Tibial artery (tissue), 4 donors: ENCODE data around the gene SARDH.
A peak's percentile ranks its signal among the peaks of the same experiment; 100 is the strongest.

Source experiments
- DNase-seq, 2 donors: peaks; one replicate each; pipeline ENCODE4 v3.0.0-alpha.2; 2019
- H3K27ac ChIP-seq, 2 donors: fragments of 200-600 bp; sonication (generic) in 1 of 2; 1 replicate in 1 of 2; 2 replicates in 1 of 2; pipeline ENCODE4 v1.5.1; 2018 to 2019; ENCODE audit warnings: mild to moderate bottlenecking in 1 of 2
- H3K27me3 ChIP-seq, 2 donors: fragments of 200-600 bp; sonication (generic) in 1 of 2; one replicate each; pipeline versions ENCODE4 v1.5.1 to v1.6.0; 2016 to 2019
- H3K36me3 ChIP-seq, 3 donors: fragments of 200-600 bp; sonication (generic) in 2 of 3; one replicate each; pipeline ENCODE4 v1.5.1; 2016 to 2019; ENCODE audit warnings: mild to moderate bottlenecking in 2 of 3
- H3K4me1 ChIP-seq, 4 donors: fragments of 200-600 bp; sonication (generic) in 2 of 4; 1 replicate in 3 of 4; 2 replicates in 1 of 4; pipeline ENCODE4 v1.5.1; 2016 to 2019
- H3K4me3 ChIP-seq, 2 donors: fragments of 200-600 bp; sonication (generic) in 1 of 2; 1 replicate in 1 of 2; 2 replicates in 1 of 2; pipeline ENCODE4 v1.5.1; 2018 to 2019; ENCODE audit warnings: mild to moderate bottlenecking in 2 of 2
- H3K9me3 ChIP-seq, 3 donors: fragments of 200-600 bp; sonication (generic) in 1 of 3; one replicate each; pipeline ENCODE4 v1.5.1; 2016 to 2019
- CTCF ChIP-seq, 2 experiments: fragments of 200-600 bp in 1 of 2; fragments of 450-650 bp in 1 of 2; IDR thresholded peaks; one replicate each; pipeline ENCODE4 v1.5.1; 2017 to 2019; ENCODE audit warnings: antibody characterized with exemption in 2 of 2, mild to moderate bottlenecking in 1 of 2, moderate library complexity in 1 of 2
- intact Hi-C: fragments of 100-400 bp; cut with DNase I; formaldehyde crosslinking; loops from one replicate; pipeline ENCODE4 v1.15.0; 2023; ENCODE audit warnings: low total_unique reads

The SARDH gene

GRCh38 chr9:133740911-133741310 lies 2.8 kb upstream of the SARDH start:
- H3K27ac ChIP-seq = no peak overlapping the region
- DNase-seq = no peak
- peaks cover 0 to 33% of the 10 kb centered on the region in 2 donors for H3K27me3 ChIP-seq
- H3K9me3 ChIP-seq = no peaks in the 10 kb centered on the region
- H3K4me1 ChIP-seq = peaks cover 0 to 18% (median 0%) of the 10 kb centered on the region in 4 donors
- H3K36me3 ChIP-seq = no peaks in the 10 kb centered on the region
- intact Hi-C loops = loop anchor here (1.0 kb wide), 1 partner anchor 208 kb away; no protein-coding TSS in a partner anchor
- no peak overlapping the region for H3K4me3 ChIP-seq
- no peak for TF ChIP-seq CTCF (IDR thresholded peaks at IDR 0.05)

GRCh38 chr9:133739408-133740280 lies 1.5 kb upstream of the SARDH start:
- peaks cover 0 to 18% (median 0%) of the 10 kb centered on the region in 4 donors for H3K4me1 ChIP-seq
- TF ChIP-seq CTCF (IDR thresholded peaks at IDR 0.05) = no peak
- H3K9me3 ChIP-seq = no peaks in the 10 kb centered on the region
- H3K27me3 ChIP-seq = peaks cover 0 to 41% of the 10 kb centered on the region in 2 donors
- no peaks in the 10 kb centered on the region for H3K36me3 ChIP-seq
- DNase-seq = peak in 1 of 2 donors; percentile 56
- no peak overlapping the region for H3K27ac ChIP-seq
- no peak overlapping the region for H3K4me3 ChIP-seq
- intact Hi-C loops = loop anchor here (1.0 kb wide), 1 partner anchor 206 kb away; no protein-coding TSS in a partner anchor

GRCh38 chr9:133738640-133739225 lies 581 bp upstream of the SARDH start:
- Histone ChIP-seq H3K4me3 (peak overlapping the region in 1 of 2 donors; percentile 30), H3K27ac (no peak overlapping the region), H3K27me3 (peaks cover 0 to 47% of the 10 kb centered on the region in 2 donors), H3K9me3 (no peaks in the 10 kb centered on the region), H3K4me1 (peaks cover 0 to 18% (median 0%) of the 10 kb centered on the region in 4 donors), H3K36me3 (no peaks in the 10 kb centered on the region)
- intact Hi-C loops = no loop called here
- no peak for TF ChIP-seq CTCF (IDR thresholded peaks at IDR 0.05)
- no peak for DNase-seq

- no peak overlapping the region for H3K4me3 ChIP-seq
- intact Hi-C loops = no loop called here
Measured at GRCh38 chr9:133737071-133737773, 930 bp downstream of the SARDH start.

More at GRCh38 chr9:133737071-133737773, 930 bp downstream of the SARDH start:
- Histone ChIP-seq H3K27me3 (peaks cover 0 to 54% of the 10 kb centered on the region in 2 donors), H3K36me3 (no peaks in the 10 kb centered on the region), H3K27ac (no peak overlapping the region), H3K9me3 (no peaks in the 10 kb centered on the region), H3K4me1 (peaks cover 0 to 15% (median 0%) of the 10 kb centered on the region in 4 donors)
- TF ChIP-seq CTCF (IDR thresholded peaks at IDR 0.05) = no peak
- DNase-seq = peak in 1 of 2 donors; percentile 46
